HG02623 (cell line): ENCODE data around the gene TAF6.

Source experiments
- ATAC-seq: cut with Tn5 transposase; IDR thresholded peaks from one replicate; pipeline ENCODE4 v1.9.1; 2021; ENCODE audit warnings: moderate library complexity; ENCODE audit not compliant: unreplicated experiment

The TAF6 gene

GRCh38 chr7:100098913-100099312 is 20.2 kb downstream of the TAF6 start:
- no peak for ATAC-seq

- no peak for ATAC-seq
These were observed 23.5 kb downstream of the TAF6 start for GRCh38 chr7:100095704-100096103.

GRCh38 chr7:100095289-100095688 is 23.9 kb downstream of the TAF6 start:
- no peak for ATAC-seq

- ATAC-seq: no peak
These were observed 25.2 kb downstream of the TAF6 start for GRCh38 chr7:100093925-100094486.

GRCh38 chr7:100093498-100093897 is 25.7 kb downstream of the TAF6 start:
- ATAC-seq: no peak

GRCh38 chr7:100093054-100093453 is 26.1 kb downstream of the TAF6 start:
- no peak for ATAC-seq

GRCh38 chr7:100091411-100092181 is 27.6 kb downstream of the TAF6 start:
- no peak for ATAC-seq

- no peak for ATAC-seq
These were observed 28.4 kb downstream of the TAF6 start for GRCh38 chr7:100090527-100091410.

GRCh38 chr7:100089458-100090196 is 29.5 kb downstream of the TAF6 start:
- ATAC-seq: no peak

- no peak for ATAC-seq
These were observed 30.3 kb downstream of the TAF6 start, which contains the start of gene COPS6 for GRCh38 chr7:100088621-100089457. COPS6 (plus strand) TSS chr7:100088969; CDS start chr7:100088991, 22 bp downstream.

- no peak for ATAC-seq
These were observed 31.0 kb downstream of the TAF6 start for GRCh38 chr7:100088095-100088620.

- ATAC-seq: no peak
These were observed 32.0 kb downstream of the TAF6 start for GRCh38 chr7:100087055-100087750.

GRCh38 chr7:100085515-100085914 is 33.6 kb downstream of the TAF6 start:
- no peak for ATAC-seq

GRCh38 chr7:100082978-100083377 is 36.2 kb downstream of the TAF6 start:
- no peak for ATAC-seq

GRCh38 chr7:100081535-100082102 is 37.5 kb downstream of the TAF6 start, which contains the start of gene ZNF3:
ZNF3 (minus strand) TSS chr7:100081723; CDS start chr7:100077357, 4,366 bp downstream.
- peak; percentile 77 for ATAC-seq

- ATAC-seq: no peak
These were observed 38.1 kb downstream of the TAF6 start for GRCh38 chr7:100080907-100081534.

- ATAC-seq: no peak
These were observed 40.1 kb downstream of the TAF6 start for GRCh38 chr7:100079024-100079560.

GRCh38 chr7:100077205-100077604 is 42.0 kb downstream of the TAF6 start:
- no peak for ATAC-seq
